H1 (cell line): ENCODE results near the gene PRICKLE1. TPM values are rescaled to one million over a fixed set of nuclear protein-coding genes. Genes with fewer than 3 reads are reported as not detected.

Source experiments
- RFX5 ChIP-seq: IDR thresholded peaks from 2 replicates; pipeline ENCODE4 v1.6.1; 2011; ENCODE audit warnings: low read depth, low read length, improper control_type of control experiment, borderline replicate concordance
- RNF2 ChIP-seq: fragments of 200-900, 300-1000 bp; sonication (generic); IDR thresholded peaks from 2 replicates; pipeline ENCODE4 v1.7.1; 2016; ENCODE audit warnings: borderline replicate concordance, low read depth, mild to moderate bottlenecking, antibody characterized with exemption, low read length; ENCODE audit not compliant: poor library complexity, severe bottlenecking; ENCODE audit errors: missing control alignments
- polyA plus RNA-seq, 7 experiments: library from polyadenylated mRNA; depleted of rRNA in 3 of 7; stranded (reverse) in 5 of 7; unstranded in 2 of 7; fragments of >200 nt in 5 of 7; fragments of 200-250 nt in 2 of 7; gene quantifications; 1 replicate in 5 of 7; 2 replicates in 1 of 7; 4 replicates in 1 of 7; pipeline versions ENCODE4 v1.2.1 to v1.2.3, GENCODE V29; 2011 to 2013; ENCODE audit warnings: missing spikeins in 2 of 7, mixed read lengths in 2 of 7
- total RNA-seq: library from RNA; stranded (reverse); fragmentation: NEBNext Ultra II Directional; extraction: Animal tissue kit (Norgen Biotek cat#: 25700); gene quantifications from 2 replicates; pipeline ENCODE4 v1.2.1, GENCODE V29; 2021

Gene PRICKLE1
- total and polyA plus RNA-seq, 2 of the 8 experiments (the other 6 are each of a cell fraction or from before 2014, with no cell fraction given), result 14.0 to 22.4 TPM

DNA sequence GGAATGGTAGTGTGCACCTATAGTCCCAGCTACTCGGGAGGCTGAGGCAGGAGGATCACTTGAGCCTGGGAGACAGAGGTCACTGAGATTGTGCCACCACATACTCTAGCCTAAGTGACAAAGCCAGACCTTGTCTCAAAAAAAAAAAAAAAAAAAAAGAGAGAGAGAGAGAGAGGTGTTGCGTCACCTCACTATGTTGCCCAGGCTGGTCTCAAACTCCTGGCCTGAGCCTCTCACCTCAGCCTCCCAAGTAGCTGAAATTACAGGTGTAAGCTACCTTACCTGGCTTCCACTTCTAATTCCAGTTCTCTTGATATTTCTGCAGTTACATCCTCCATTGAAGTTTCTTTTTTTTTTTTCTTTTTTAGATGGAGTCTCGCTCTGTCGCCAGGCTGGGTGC, 94.3 kb downstream of the PRICKLE1 start (continued):
- no peak for TF ChIP-seq RNF2
- no peak for TF ChIP-seq RFX5
